GM23338 (cell line): Measurements from ENCODE around the gene TOPAZ1. TPM values are rescaled to one million over a fixed set of nuclear protein-coding genes. Genes with fewer than 3 reads are reported as not detected.

Experiments
- ATAC-seq: fragments of 200-7000 bp; cut with Tn5 transposase; 3 replicates; pipeline ENCODE4 v1.9.1; 2020
- DNase-seq: peaks from one replicate; pipeline ENCODE4 v3.0.0-alpha.2; 2015; ENCODE audit warnings: low spot score
- H2AFZ ChIP-seq: fragments of 200-600 bp; sonication (generic); 2 replicates; pipeline ENCODE4 v1.8.0; 2016; ENCODE audit warnings: antibody characterized with exemption, mild to moderate bottlenecking, moderate library complexity
- H3F3A ChIP-seq: fragments of 200-600 bp; sonication (generic); replicated peaks from 2 replicates; pipeline ENCODE4 v1.8.0; 2017; ENCODE audit warnings: antibody characterized with exemption, mixed run types, low read depth
- H3K27ac ChIP-seq: fragments of 200-600 bp; sonication (generic); 2 replicates; pipeline ENCODE4 v1.6.1; 2016; ENCODE audit warnings: low read depth
- H3K27me3 ChIP-seq: fragments of 200-600 bp; sonication (generic); 2 replicates; pipeline ENCODE4 v1.8.0; 2016; ENCODE audit warnings: mild to moderate bottlenecking, mixed run types, moderate library complexity; ENCODE audit not compliant: insufficient read depth
- H3K36me3 ChIP-seq: fragments of 200-600 bp; sonication (generic); 2 replicates; pipeline ENCODE4 v1.8.0; 2016; ENCODE audit warnings: mild to moderate bottlenecking; ENCODE audit not compliant: insufficient read depth
- H3K4me1 ChIP-seq: fragments of 200-600 bp; sonication (generic); 2 replicates; pipeline ENCODE4 v1.8.0; 2016; ENCODE audit warnings: mild to moderate bottlenecking, moderate library complexity; ENCODE audit not compliant: insufficient read depth
- H3K4me2 ChIP-seq: fragments of 200-600 bp; sonication (generic); 2 replicates; pipeline ENCODE4 v1.7.1; 2017; ENCODE audit warnings: mixed run types
- H3K4me3 ChIP-seq: fragments of 200-600 bp; sonication (generic); 2 replicates; pipeline ENCODE4 v1.6.1; 2016; ENCODE audit warnings: mixed run types
- H3K79me2 ChIP-seq: fragments of 200-600 bp; sonication (generic); replicated peaks from 2 replicates; pipeline ENCODE4 v1.8.0; 2017; ENCODE audit warnings: mild to moderate bottlenecking; ENCODE audit not compliant: insufficient read depth
- H3K9me2 ChIP-seq: fragments of 200-600 bp; sonication (generic); 2 replicates; pipeline ENCODE4 v1.8.0; 2017; ENCODE audit not compliant: insufficient read depth
- H4K20me1 ChIP-seq: fragments of 200-600 bp; sonication (generic); replicated peaks from 2 replicates; pipeline ENCODE4 v1.8.0; 2017; ENCODE audit warnings: mild to moderate bottlenecking; ENCODE audit not compliant: insufficient read depth
- H3K27ac Mint-ChIP-seq: 2 replicates; pipeline ENCODE4 v1.8.0; 2020; ENCODE audit warnings: inconsistent platforms, mild to moderate bottlenecking, moderate library complexity, mixed read lengths
- H3K27me3 Mint-ChIP-seq: 3 replicates; pipeline ENCODE4 v1.8.0; 2022; ENCODE audit warnings: low read depth, mild to moderate bottlenecking, moderate library complexity, mixed read lengths, inconsistent platforms; ENCODE audit not compliant: insufficient read depth, poor library complexity
- H3K36me3 Mint-ChIP-seq: 3 replicates; pipeline ENCODE4 v1.8.0; 2021; ENCODE audit warnings: low read depth, mild to moderate bottlenecking, inconsistent platforms, moderate library complexity, mixed read lengths
- H3K4me1 Mint-ChIP-seq: 3 replicates; pipeline ENCODE4 v1.8.0; 2020; ENCODE audit warnings: mild to moderate bottlenecking, inconsistent platforms, mixed read lengths
- H3K4me3 Mint-ChIP-seq: 3 replicates; pipeline ENCODE4 v1.8.0; 2021; ENCODE audit warnings: moderate library complexity, mild to moderate bottlenecking, inconsistent platforms, mixed read lengths
- H3K9me3 Mint-ChIP-seq: 3 replicates; pipeline ENCODE4 v1.8.0; 2020; ENCODE audit warnings: moderate library complexity, mild to moderate bottlenecking, inconsistent platforms, mixed read lengths
- CREB1 ChIP-seq: fragments of 250-450 bp; sonication (Bioruptor Pico); IDR thresholded peaks from 2 replicates; pipeline ENCODE4 v1.5.0; 2020; ENCODE audit warnings: low read depth, mild to moderate bottlenecking, moderate library complexity
- CTCF ChIP-seq, 2 experiments: fragments of 200-600 bp in 1 of 2; sonication (generic) in 1 of 2; conservative IDR thresholded peaks; 2 replicates each; pipeline versions ENCODE4 v1.5.1 to v1.6.1; 2016 to 2017; ENCODE audit warnings: antibody characterized with exemption in 2 of 2, low read depth in 2 of 2, mild to moderate bottlenecking in 2 of 2, moderate library complexity in 1 of 2
- ETS1 ChIP-seq: IDR thresholded peaks from 2 replicates; pipeline ENCODE4 v1.6.1; 2016; ENCODE audit warnings: antibody characterized with exemption
- EZH2 ChIP-seq: fragments of 200-600 bp; sonication (generic); IDR thresholded peaks from one replicate; pipeline ENCODE4 v1.8.0; 2017; ENCODE audit warnings: antibody characterized with exemption, mild to moderate bottlenecking, low read depth; ENCODE audit not compliant: unreplicated experiment
- JUNB ChIP-seq: IDR thresholded peaks from one replicate; pipeline ENCODE4 v1.6.1; 2016; ENCODE audit warnings: antibody characterized with exemption; ENCODE audit not compliant: unreplicated experiment
- POLR2AphosphoS5 ChIP-seq: IDR thresholded peaks from 2 replicates; pipeline ENCODE4 v1.6.1; 2016; ENCODE audit warnings: antibody characterized with exemption, low read depth
- ZNF331 ChIP-seq: fragments of 250-450 bp; sonication (Bioruptor Pico); IDR thresholded peaks from 2 replicates; pipeline ENCODE4 v1.5.0; 2020; ENCODE audit warnings: low read depth, mild to moderate bottlenecking, moderate library complexity
- ZNF462 ChIP-seq: fragments of 250-450 bp; sonication (Bioruptor Pico); IDR thresholded peaks from 2 replicates; pipeline ENCODE4 v1.5.0; 2020; ENCODE audit warnings: mild to moderate bottlenecking, moderate library complexity
- polyA plus RNA-seq: library from polyadenylated mRNA; unstranded; fragments of >200 nt; fragmentation: Nextera tagmentation; extraction: Ambion mirVana; gene quantifications from 2 replicates; pipeline ENCODE4 v1.2.1, GENCODE V29; 2016
- total RNA-seq: library from RNA; depleted of rRNA; stranded (reverse); fragments of >200 nt; shearing (Covaris generic); gene quantifications from 2 replicates; pipeline ENCODE4 v1.2.3, GENCODE V29; 2014

TOPAZ1 gene
- total and polyA plus RNA-seq, 2 experiments from 2014 or later = not detected

GRCh38 chr3:44259404-44259803 lies 17.7 kb downstream of the TOPAZ1 start (continued):
- TF ChIP-seq ZNF462 = no peak
- no peak for TF ChIP-seq EZH2
- no peak for TF ChIP-seq POLR2AphosphoS5
- TF ChIP-seq CREB1 = no peak
- TF ChIP-seq JUNB = no peak
- TF ChIP-seq ZNF331 (CRISPR knock-in tag) = no peak

GRCh38 chr3:44264146-44264545 lies 22.5 kb downstream of the TOPAZ1 start:
- Mint-ChIP-seq H3K4me3 (no peak overlapping the region), H3K36me3 (no peaks in the 10 kb centered on the region), H3K4me1 (no peaks in the 10 kb centered on the region), H3K9me3 (no peaks in the 10 kb centered on the region; the same call in 2 of the 3 replicates), H3K27ac (no peak overlapping the region), H3K27me3 (peaks cover 2% of the 10 kb centered on the region)
- Histone ChIP-seq H3K79me2 (no peaks in the 10 kb centered on the region), H3K27ac (no peak overlapping the region), H4K20me1 (no peaks in the 10 kb centered on the region), H3K36me3 (no peaks in the 10 kb centered on the region), H3K4me3 (no peak overlapping the region), H3K4me1 (no peaks in the 10 kb centered on the region), H3K9me2 (no peaks in the 10 kb centered on the region), H3K27me3 (no peaks in the 10 kb centered on the region), H3K4me2 (no peak overlapping the region), H3F3A (no peaks in the 10 kb centered on the region), H2AFZ (no peak overlapping the region)
- DNase-seq (no peak), ATAC-seq (no peak)
- TF ChIP-seq ZNF462 (no peak), ETS1 (no peak), CTCF (conservative IDR thresholded peaks at IDR 0.05; ENCODE audit: low read depth in 2 of 2) (no peak)
